ENCODE measurements around the gene OR5D13. TPM values are rescaled to one million over a fixed set of nuclear protein-coding genes. Genes with fewer than 3 reads are reported as not detected.

OR5D13 gene
- polyA plus RNA-seq, 1 donor (not counting 4 experiments of a cell fraction or from before 2014, with no cell fraction given): not detected

DNA sequence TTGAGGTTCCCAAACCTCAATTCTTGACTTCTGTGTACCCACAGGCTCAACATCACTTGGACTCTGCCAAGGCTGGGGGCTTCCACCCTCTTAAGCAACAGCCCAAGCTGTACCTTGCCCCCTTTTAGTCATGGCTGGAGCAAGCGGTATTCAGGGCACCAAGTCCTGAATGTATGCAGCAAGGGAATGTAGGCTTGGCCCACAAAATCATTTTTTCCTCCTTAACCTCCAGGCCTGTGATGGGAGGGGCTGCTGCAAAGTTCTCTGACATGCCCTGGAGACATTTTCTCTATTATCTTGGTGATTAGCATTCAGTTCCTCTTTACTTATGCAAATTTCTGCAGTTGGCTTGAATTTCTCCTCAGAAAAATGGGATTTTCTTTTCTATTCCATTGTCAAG is 33.0 kb downstream of the OR5D13 start:
- H3K4me3 ChIP-seq (ENCODE audit: control insufficient read depth in 2 of 3, extremely low read depth in 1 of 3, insufficient read depth in 2 of 3, low read depth in 1 of 3, low read length in 3 of 3): no peak overlapping the region
- FAIRE-seq (no peak), DNase-seq (ENCODE audit: low read depth, low spot score) (no peak)
- no peaks in the 10 kb centered on the region for H3K9me1 ChIP-seq (ENCODE audit: control insufficient read depth, extremely low read depth, insufficient read depth, low read length)
- dilution Hi-C loops (cut with MboI; ENCODE audit: extremely low pct_ligation_motif_present, low sequenced_read_pairs): no loop called here
- no peak overlapping the region for H3K9ac ChIP-seq (ENCODE audit: control insufficient read depth, extremely low read depth, insufficient read depth, low read length)
- H3K4me1 ChIP-seq (ENCODE audit: control insufficient read depth, extremely low read depth, insufficient read depth, low read length): no peaks in the 10 kb centered on the region
- H3K27ac ChIP-seq (ENCODE audit: control insufficient read depth, insufficient read depth, low read length): no peak overlapping the region
- no peaks in the 10 kb centered on the region for H3K79me2 ChIP-seq (ENCODE audit: control insufficient read depth, insufficient read depth, low read length)
- no peak for TF ChIP-seq EZH2 (IDR thresholded peaks at IDR 0.05; ENCODE audit: low read length)
- TF ChIP-seq, protein P1, sequence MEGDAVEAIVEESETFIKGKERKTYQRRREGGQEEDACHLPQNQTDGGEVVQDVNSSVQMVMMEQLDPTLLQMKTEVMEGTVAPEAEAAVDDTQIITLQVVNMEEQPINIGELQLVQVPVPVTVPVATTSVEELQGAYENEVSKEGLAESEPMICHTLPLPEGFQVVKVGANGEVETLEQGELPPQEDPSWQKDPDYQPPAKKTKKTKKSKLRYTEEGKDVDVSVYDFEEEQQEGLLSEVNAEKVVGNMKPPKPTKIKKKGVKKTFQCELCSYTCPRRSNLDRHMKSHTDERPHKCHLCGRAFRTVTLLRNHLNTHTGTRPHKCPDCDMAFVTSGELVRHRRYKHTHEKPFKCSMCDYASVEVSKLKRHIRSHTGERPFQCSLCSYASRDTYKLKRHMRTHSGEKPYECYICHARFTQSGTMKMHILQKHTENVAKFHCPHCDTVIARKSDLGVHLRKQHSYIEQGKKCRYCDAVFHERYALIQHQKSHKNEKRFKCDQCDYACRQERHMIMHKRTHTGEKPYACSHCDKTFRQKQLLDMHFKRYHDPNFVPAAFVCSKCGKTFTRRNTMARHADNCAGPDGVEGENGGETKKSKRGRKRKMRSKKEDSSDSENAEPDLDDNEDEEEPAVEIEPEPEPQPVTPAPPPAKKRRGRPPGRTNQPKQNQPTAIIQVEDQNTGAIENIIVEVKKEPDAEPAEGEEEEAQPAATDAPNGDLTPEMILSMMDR (optimal IDR thresholded peaks at IDR 0.05 in 1 of 3, IDR thresholded peaks at IDR 0.05 in 1 of 3, conservative IDR thresholded peaks at IDR 0.05 in 1 of 3; ENCODE audit: extremely low read depth in 1 of 3, insufficient read depth in 2 of 3, low read length in 3 of 3): no peak
- no peak overlapping the region for H3K4me2 ChIP-seq (ENCODE audit: control insufficient read depth, extremely low read depth, insufficient read depth, low read depth, low read length)
- H3K36me3 ChIP-seq (ENCODE audit: control insufficient read depth in 2 of 2, extremely low read depth in 1 of 2, insufficient read depth in 2 of 2, low read length in 2 of 2): no peaks in the 10 kb centered on the region
- no peaks in the 10 kb centered on the region for H3K27me3 ChIP-seq (ENCODE audit: control insufficient read depth, extremely low read depth, insufficient read depth, low read length)
- H2AFZ ChIP-seq (ENCODE audit: control insufficient read depth, low read length): no peak overlapping the region
- H4K20me1 ChIP-seq (ENCODE audit: control insufficient read depth, extremely low read depth, insufficient read depth, low read length): no peaks in the 10 kb centered on the region
- peaks cover 5% of the 10 kb centered on the region for H3K9me3 ChIP-seq (ENCODE audit: control insufficient read depth, low read depth, low read length)

DNA sequence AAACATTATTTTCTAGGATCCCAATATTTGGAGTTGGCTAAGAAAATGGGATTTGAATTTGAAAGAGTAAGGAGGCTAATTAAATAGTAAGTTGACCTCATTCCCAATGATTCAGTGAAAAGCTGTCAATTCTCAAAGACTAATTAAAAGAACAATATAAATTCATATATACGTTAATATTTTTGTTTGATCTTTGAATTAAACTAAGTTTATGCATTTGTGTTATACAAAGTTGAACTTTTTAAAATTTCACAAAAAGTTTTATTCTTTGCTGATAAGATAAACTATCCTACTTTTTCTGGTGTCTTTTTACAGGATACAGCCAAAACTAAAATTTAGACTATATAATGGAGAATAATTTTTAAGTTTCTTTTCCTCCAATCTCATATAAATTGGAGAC is 37.8 kb downstream of the OR5D13 start, which contains the start of gene OR5L1:
Gene OR5L1 (plus strand): TSS at position 301 of the 400 bp plus-strand sequence. CDS start 100 bp downstream, outside the sequence.
- no peak for FAIRE-seq
- H3K9ac ChIP-seq (ENCODE audit: control insufficient read depth, extremely low read depth, insufficient read depth, low read length): no peak within 1 kb of the TSS
- H3K4me3 ChIP-seq (ENCODE audit: control insufficient read depth in 2 of 3, extremely low read depth in 1 of 3, insufficient read depth in 2 of 3, low read depth in 1 of 3, low read length in 3 of 3): no peak within 1 kb of the TSS
- DNase-seq (ENCODE audit: low read depth, low spot score): no peak
- H3K36me3 ChIP-seq (ENCODE audit: control insufficient read depth in 2 of 2, extremely low read depth in 1 of 2, insufficient read depth in 2 of 2, low read length in 2 of 2): no peaks in the 10 kb centered on the region
- H3K4me2 ChIP-seq (ENCODE audit: control insufficient read depth, extremely low read depth, insufficient read depth, low read depth, low read length): no peak within 1 kb of the TSS
- no peaks in the 10 kb centered on the region for H3K4me1 ChIP-seq (ENCODE audit: control insufficient read depth, extremely low read depth, insufficient read depth, low read length)
- no peaks in the 10 kb centered on the region for H3K79me2 ChIP-seq (ENCODE audit: control insufficient read depth, insufficient read depth, low read length)
- H3K27ac ChIP-seq (ENCODE audit: control insufficient read depth, insufficient read depth, low read length): no peak within 1 kb of the TSS
- H3K9me3 ChIP-seq (ENCODE audit: control insufficient read depth, low read depth, low read length): peaks cover under 1% of the 10 kb centered on the region
- H3K9me1 ChIP-seq (ENCODE audit: control insufficient read depth, extremely low read depth, insufficient read depth, low read length): no peaks in the 10 kb centered on the region
- TF ChIP-seq, protein P1 (optimal IDR thresholded peaks at IDR 0.05 in 1 of 3, IDR thresholded peaks at IDR 0.05 in 1 of 3, conservative IDR thresholded peaks at IDR 0.05 in 1 of 3; ENCODE audit: extremely low read depth in 1 of 3, insufficient read depth in 2 of 3, low read length in 3 of 3): no peak
- no peak for TF ChIP-seq EZH2 (IDR thresholded peaks at IDR 0.05; ENCODE audit: low read length)
- dilution Hi-C loops (cut with MboI; ENCODE audit: extremely low pct_ligation_motif_present, low sequenced_read_pairs): no loop called here
- H4K20me1 ChIP-seq (ENCODE audit: control insufficient read depth, extremely low read depth, insufficient read depth, low read length): no peaks in the 10 kb centered on the region
- H2AFZ ChIP-seq (ENCODE audit: control insufficient read depth, low read length): no peak within 1 kb of the TSS
- no peaks in the 10 kb centered on the region for H3K27me3 ChIP-seq (ENCODE audit: control insufficient read depth, extremely low read depth, insufficient read depth, low read length)

All from keratinocyte (primary cell).